ENCODE measurements around the gene PSMD1.

Gene PSMD1

GRCh38 chr2:231213931-231214642 lies 157.4 kb downstream of the PSMD1 start:
- DNase-seq, result no peak

GRCh38 chr2:231218366-231218765 lies 161.7 kb downstream of the PSMD1 start:
- no peak for DNase-seq

- DNase-seq, result no peak
These were observed 162.6 kb downstream of the PSMD1 start for GRCh38 chr2:231219289-231219688.

GRCh38 chr2:231221761-231222160 lies 165.1 kb downstream of the PSMD1 start:
- no peak for DNase-seq

Measured in DMS53 (cell line).